ENCODE measurements around the gene ZNF385D. TPM values are rescaled to one million over a fixed set of nuclear protein-coding genes. Genes with fewer than 3 reads are reported as not detected.

ZNF385D gene
- total RNA-seq, 1 donor from 2014 or later: 2.9 TPM

DNA sequence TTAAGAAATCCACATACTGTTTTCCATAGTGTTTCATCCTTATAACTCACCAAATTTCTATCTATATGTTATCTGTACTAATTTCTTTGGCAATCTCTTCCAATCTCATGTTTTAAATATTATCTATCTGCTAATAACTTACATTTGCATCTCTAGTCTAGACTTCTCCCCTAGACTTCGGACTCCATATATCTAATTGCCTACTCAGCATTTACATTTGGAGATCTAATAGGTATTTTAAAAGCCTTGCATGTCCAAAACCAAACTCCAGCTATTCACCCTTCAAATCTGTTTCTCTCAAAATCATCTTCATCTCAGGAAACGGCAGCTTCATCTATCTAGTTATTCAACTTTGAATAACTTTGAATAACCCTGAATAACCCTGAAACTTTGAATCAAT lies 35.3 kb downstream of the ZNF385D start:
- DNase-seq (no peak), ATAC-seq (no peak)
- Histone ChIP-seq H3K9me3 (no peaks in the 10 kb centered on the region), H3K27me3 (ENCODE audit: low read depth) (no peaks in the 10 kb centered on the region), H3K4me1 (no peaks in the 10 kb centered on the region), H3K4me3 (no peak overlapping the region), H3K36me3 (no peaks in the 10 kb centered on the region), H3K27ac (no peak overlapping the region)
- intact Hi-C loops (cut with DNase I): no loop called here
- no peak for TF ChIP-seq CTCF (IDR thresholded peaks at IDR 0.05)

DNA sequence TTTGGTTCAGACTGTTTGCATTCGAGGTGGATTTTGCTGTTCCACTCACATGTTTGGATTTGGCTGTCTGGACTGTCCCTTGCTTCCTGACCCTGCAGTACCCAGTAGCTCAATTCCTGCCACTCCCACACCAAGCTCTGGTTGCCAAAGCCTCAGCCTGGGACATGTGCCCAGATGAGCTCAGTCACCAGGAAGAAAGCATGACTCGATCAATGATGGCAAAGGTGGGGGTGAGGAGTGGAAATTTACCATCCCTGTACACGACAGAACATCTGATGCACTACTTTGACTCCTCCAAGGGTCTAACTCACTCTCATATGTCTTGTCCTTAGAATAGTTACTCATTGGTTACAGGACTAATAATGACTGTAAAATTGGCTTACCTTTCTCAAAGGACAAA lies 45.2 kb downstream of the ZNF385D start:
- Histone ChIP-seq H3K27me3 (ENCODE audit: low read depth) (no peaks in the 10 kb centered on the region), H3K9me3 (no peaks in the 10 kb centered on the region), H3K4me3 (no peak overlapping the region), H3K36me3 (no peaks in the 10 kb centered on the region), H3K4me1 (no peaks in the 10 kb centered on the region), H3K27ac (no peak overlapping the region)
- TF ChIP-seq CTCF (IDR thresholded peaks at IDR 0.05): no peak
- ATAC-seq: no peak
- DNase-seq: no peak
- intact Hi-C loops (cut with DNase I): no loop called here

DNA sequence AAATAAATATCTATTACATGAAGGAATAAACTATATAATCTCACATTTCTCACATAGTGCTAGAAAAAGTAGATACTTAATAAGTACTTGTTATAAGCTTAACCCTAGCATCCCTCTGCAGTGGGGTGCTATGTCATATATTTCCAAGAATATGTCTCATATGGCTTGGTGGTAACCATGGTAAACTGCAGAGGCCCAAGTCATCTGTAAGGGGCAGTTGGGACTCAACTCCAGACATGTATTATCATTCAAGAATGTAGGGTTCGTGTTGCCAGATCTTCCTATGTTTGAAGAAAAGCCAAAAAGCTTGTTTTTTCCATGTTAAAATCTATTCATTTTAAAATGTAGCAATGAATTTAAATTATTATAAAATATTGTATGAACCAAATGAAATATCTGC lies 46.2 kb downstream of the ZNF385D start:
- H3K27me3 ChIP-seq (ENCODE audit: low read depth): no peaks in the 10 kb centered on the region
- no peak for ATAC-seq
- no peaks in the 10 kb centered on the region for H3K4me1 ChIP-seq
- no peaks in the 10 kb centered on the region for H3K36me3 ChIP-seq
- intact Hi-C loops (cut with DNase I): no loop called here
- no peak for TF ChIP-seq CTCF (IDR thresholded peaks at IDR 0.05)
- H3K4me3 ChIP-seq: no peak overlapping the region
- DNase-seq: no peak
- no peak overlapping the region for H3K27ac ChIP-seq
- no peaks in the 10 kb centered on the region for H3K9me3 ChIP-seq

- ATAC-seq: no peak
- no peak overlapping the region for H3K27ac ChIP-seq
Observed at GRCh38 chr3:21703291-21703690, 47.7 kb downstream of the ZNF385D start.

DNA sequence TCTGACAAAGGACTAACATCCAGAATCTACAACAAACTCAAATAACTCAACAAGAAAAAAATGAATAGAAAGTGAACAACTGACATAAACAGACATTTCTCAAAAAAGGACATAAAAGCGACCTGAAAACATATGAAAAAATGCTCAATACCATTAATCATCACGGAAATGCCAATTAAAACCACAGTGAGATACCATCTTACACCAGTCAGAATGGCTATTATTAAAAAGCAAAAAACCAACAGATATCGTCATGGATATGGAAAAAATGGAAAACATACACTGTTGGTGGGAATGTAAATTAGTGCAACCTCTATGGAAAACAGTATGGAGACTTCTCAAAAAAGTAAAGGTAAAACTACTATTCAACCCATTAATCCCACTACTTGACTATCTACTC lies 53.3 kb downstream of the ZNF385D start:
- Histone ChIP-seq H3K36me3 (no peaks in the 10 kb centered on the region), H3K27me3 (ENCODE audit: low read depth) (no peaks in the 10 kb centered on the region), H3K9me3 (no peaks in the 10 kb centered on the region), H3K27ac (no peak overlapping the region), H3K4me1 (no peaks in the 10 kb centered on the region), H3K4me3 (no peak overlapping the region)
- no peak for DNase-seq
- no peak for TF ChIP-seq CTCF (IDR thresholded peaks at IDR 0.05)
- intact Hi-C loops (cut with DNase I): no loop called here
- ATAC-seq: no peak

More at GRCh38 chr3:21703291-21703690, 47.7 kb downstream of the ZNF385D start:
- Histone ChIP-seq H3K9me3 (no peaks in the 10 kb centered on the region), H3K4me3 (no peak overlapping the region), H3K27me3 (ENCODE audit: low read depth) (no peaks in the 10 kb centered on the region), H3K36me3 (no peaks in the 10 kb centered on the region), H3K4me1 (no peaks in the 10 kb centered on the region)
- no peak for TF ChIP-seq CTCF (IDR thresholded peaks at IDR 0.05)
- no peak for DNase-seq
- intact Hi-C loops (cut with DNase I): no loop called here

GRCh38 chr3:21694506-21694905 lies 56.5 kb downstream of the ZNF385D start:
- Histone ChIP-seq H3K4me3 (no peak overlapping the region), H3K36me3 (no peaks in the 10 kb centered on the region), H3K9me3 (no peaks in the 10 kb centered on the region), H3K27me3 (ENCODE audit: low read depth) (no peaks in the 10 kb centered on the region), H3K27ac (no peak overlapping the region), H3K4me1 (no peaks in the 10 kb centered on the region)
- no peak for TF ChIP-seq CTCF (IDR thresholded peaks at IDR 0.05)
- no peak for DNase-seq
- no peak for ATAC-seq
- intact Hi-C loops (cut with DNase I): no loop called here
